GM12878 (cell line): ENCODE data around the gene PHACTR1. TPM values are rescaled to one million over a fixed set of nuclear protein-coding genes. Genes with fewer than 3 reads are reported as not detected.

Experiments used
- CBX5 ChIP-seq: sonication (generic); IDR thresholded peaks from 2 replicates; pipeline ENCODE4 v1.6.1; 2016; ENCODE audit warnings: low read depth, moderate library complexity, mild to moderate bottlenecking, inconsistent platforms
- CHD4 ChIP-seq: fragments of 200-600 bp; sonication (generic); IDR thresholded peaks from 2 replicates; pipeline ENCODE4 v1.6.1; 2016; ENCODE audit warnings: mild to moderate bottlenecking
- CREM ChIP-seq: IDR thresholded peaks from 2 replicates; pipeline ENCODE4 v1.6.1; 2014; ENCODE audit warnings: antibody characterized with exemption, low read depth
- DPF2 ChIP-seq: fragments of 450-650 bp; IDR thresholded peaks from 2 replicates; pipeline ENCODE4 v1.6.1; 2017; ENCODE audit warnings: mild to moderate bottlenecking
- HDAC6 ChIP-seq: fragments of 200-600 bp; sonication (generic); IDR thresholded peaks from one replicate; pipeline ENCODE4 v1.8.0; 2017; ENCODE audit warnings: antibody characterized with exemption; ENCODE audit not compliant: unreplicated experiment
- RCOR1 ChIP-seq: conservative IDR thresholded peaks from 2 replicates; pipeline ENCODE4 v1.6.1; 2012; ENCODE audit warnings: low read depth, low read length, improper control_type of control experiment
- SPI1 ChIP-seq: IDR thresholded peaks from 2 replicates; pipeline ENCODE4 v1.6.1; 2011; ENCODE audit warnings: low read depth, mild to moderate bottlenecking, low read length, moderate library complexity, borderline replicate concordance; ENCODE audit not compliant: insufficient read depth
- SUPT20H ChIP-seq: IDR thresholded peaks from 2 replicates; pipeline ENCODE4 v1.6.1; 2011; ENCODE audit warnings: low read depth, mild to moderate bottlenecking, low read length, moderate library complexity, borderline replicate concordance; ENCODE audit not compliant: control insufficient read depth
- ZBTB4 ChIP-seq: fragments of 450-650 bp; formaldehyde crosslinking; IDR thresholded peaks from 2 replicates; pipeline ENCODE4 v1.4.0; 2022; ENCODE audit warnings: mild to moderate bottlenecking, moderate library complexity
- polyA plus RNA-seq, 11 experiments: library from polyadenylated mRNA; depleted of rRNA in 4 of 11; unstranded in 6 of 11; stranded (reverse) in 5 of 11; fragments of >200 nt; fragmentation: Nextera tagmentation in 4 of 11; fragmentation: Illumina TruSeq in 1 of 11; extraction: Ambion mirVana in 4 of 11; extraction: Trizol in 1 of 11; gene quantifications; 1 replicate in 1 of 11; 2 replicates in 10 of 11; pipeline versions ENCODE4 v1.2.1 to v1.2.3, GENCODE V29; 2011 to 2016; ENCODE audit warnings: inconsistent platforms in 2 of 11, missing spikeins in 2 of 11, low read depth in 1 of 11
- total RNA-seq, 4 experiments: library from RNA; depleted of rRNA in 3 of 4; stranded (reverse); fragments of >200 nt in 3 of 4; fragmentation: Illumina TruSeq in 1 of 4; extraction: Trizol in 1 of 4; gene quantifications; 2 replicates each; pipeline versions ENCODE4 v1.2.1 to v1.2.3, GENCODE V29; 2013 to 2021

PHACTR1 gene
- total and polyA plus RNA-seq, 10 of the 15 experiments (the other 5 are each of a cell fraction or from before 2014, with no cell fraction given), result 34.2 to 94.6 (median 62.3) TPM

- TF ChIP-seq CHD4 (no peak), SPI1 (no peak), DPF2 (no peak), HDAC6 (no peak), CREM (no peak), ZBTB4 (CRISPR knock-in tag) (no peak), RCOR1 (no peak), SUPT20H (no peak), CBX5 (no peak)
- TF ChIP-seq, all 136 proteins: peak for 0
Measured at GRCh38 chr6:13299918-13300317, 583.4 kb downstream of the PHACTR1 start (continued).
